ENCODE results near the gene PKNOX1.
"Not testable (repeated sequence)": the region's sequence is repeated elsewhere in the genome, so short reads cannot be mapped to it uniquely, and the experiment has no call there.

Gene PKNOX1

GRCh38 chr21:42956824-42957630 is 17.3 kb upstream of the PKNOX1 start:
- no peak for DNase-seq (ENCODE audit: low spot score)

GRCh38 chr21:42958122-42958521 is 16.2 kb upstream of the PKNOX1 start:
- DNase-seq (ENCODE audit: low spot score), result not testable (repeated sequence)

DNA sequence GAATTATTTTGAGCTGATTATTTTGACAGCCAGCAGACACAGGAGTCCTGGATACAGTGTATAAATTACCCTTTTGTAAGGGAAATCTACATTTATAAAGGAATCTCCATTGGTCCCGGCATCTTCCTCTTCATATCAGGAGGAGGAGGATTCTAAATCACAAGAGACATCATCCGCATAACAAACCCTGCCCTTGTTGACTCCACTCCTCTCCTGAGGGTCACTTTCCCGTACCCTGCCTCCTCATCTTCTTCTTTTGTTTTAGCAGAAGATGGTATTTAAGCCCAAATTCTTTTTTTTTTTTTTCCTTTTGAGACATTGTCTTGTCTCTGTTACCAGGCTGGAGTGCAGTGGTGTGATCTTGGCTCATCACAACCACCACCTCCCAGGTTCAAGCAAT is 14.6 kb upstream of the PKNOX1 start:
- no peak for DNase-seq (ENCODE audit: low spot score)

DNA sequence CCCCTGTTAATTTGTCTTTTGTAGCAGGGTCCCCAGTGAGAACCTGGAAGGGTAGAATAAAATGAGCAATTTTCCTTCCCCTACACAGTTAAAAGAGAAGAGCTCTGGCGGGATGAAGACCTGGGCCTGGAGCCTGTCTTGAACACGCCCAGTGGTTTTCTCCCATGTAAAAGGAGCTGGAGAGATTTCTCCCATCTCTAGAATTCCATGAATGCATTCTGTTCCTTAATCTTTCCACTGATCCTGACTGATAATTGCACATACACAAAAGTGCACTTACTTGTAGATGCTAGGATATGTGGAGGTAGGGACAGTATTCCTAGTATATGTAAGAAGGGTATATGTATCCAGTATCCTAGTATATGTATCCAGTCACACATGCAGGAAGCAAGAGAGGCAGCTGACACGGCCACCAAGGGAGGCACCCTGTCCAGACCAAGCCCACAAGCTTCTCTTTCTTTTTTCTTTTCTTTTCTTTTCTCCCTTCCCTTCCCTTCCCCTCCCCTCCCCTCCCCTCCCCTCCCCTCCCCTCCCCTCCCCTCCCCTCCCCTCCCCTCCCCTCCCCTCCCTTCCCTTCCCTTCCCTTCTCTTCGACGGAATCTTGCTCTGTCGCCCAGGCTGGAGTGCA is 11.9 kb upstream of the PKNOX1 start:
- DNase-seq (ENCODE audit: low spot score), result no peak

DNA sequence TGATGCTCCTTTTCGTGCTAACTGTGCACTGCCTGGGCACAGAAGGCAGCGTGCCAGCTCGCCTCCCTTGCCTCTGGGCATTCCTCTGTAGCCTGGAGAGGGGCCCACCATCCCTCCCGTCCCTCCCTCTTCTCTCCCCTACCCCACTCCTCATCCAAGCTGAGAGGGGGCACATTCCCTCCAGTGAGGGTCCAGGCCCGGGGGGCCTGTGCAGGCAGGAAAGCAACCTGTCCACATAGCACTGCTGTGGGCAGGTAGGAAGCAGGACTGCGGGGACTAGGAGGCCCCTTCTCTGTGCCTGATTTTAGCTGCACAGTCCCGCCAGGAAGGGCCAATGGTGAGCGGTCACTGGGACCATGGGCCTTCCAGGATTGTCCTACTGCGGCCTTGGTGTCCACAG is 10.3 kb upstream of the PKNOX1 start:
- no peak for DNase-seq (ENCODE audit: low spot score)

DNA sequence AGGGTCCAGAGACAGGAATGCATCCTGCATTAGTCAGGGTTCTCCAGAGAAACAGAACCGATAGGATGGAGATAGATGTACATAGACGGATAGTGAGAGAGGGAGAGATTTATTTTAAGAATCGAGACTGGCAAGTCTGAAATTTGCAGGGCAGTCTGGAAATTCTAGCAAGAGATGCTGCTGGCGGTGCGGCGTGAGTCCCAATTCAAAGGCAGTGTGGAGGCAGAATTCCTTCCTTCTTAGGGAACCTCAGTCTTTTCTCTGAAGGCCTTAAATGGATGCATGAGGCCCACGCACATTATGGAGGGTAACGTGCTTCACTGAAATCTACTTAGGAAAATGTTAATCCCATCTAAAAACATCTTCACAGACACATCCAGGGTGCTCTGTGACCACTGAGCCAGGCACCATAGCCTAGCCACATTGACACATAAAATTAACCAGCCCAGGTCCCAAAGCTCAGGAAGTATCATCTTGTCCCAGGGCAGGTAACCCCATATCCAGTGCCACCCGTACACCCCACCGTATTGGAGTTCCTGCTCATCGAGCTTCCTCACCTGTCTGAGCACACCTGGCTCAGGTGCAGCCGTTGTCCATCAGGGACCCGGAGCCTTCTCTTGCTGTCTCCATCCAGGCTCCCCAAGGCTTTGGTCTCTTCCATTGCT is 9.7 kb upstream of the PKNOX1 start:
- DNase-seq (ENCODE audit: low spot score), result no peak

DNA sequence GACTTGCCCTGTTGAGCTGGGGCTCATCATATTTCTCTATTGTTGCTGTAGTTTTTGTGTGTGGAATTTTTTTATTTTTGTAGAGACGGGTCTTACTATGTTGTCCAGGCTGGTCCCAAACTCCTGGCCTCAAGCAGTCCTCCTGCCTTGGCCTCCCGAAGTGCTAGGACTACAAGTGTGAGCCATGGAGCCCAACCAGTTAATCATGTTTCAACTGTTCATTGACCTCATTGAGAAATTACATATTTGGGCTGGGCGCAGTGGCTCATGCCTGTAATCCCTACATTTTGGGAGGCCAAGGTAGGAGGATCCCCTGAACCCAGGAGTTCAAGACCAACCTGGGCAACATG is 9.2 kb upstream of the PKNOX1 start:
- DNase-seq (ENCODE audit: low spot score), result no peak

DNA sequence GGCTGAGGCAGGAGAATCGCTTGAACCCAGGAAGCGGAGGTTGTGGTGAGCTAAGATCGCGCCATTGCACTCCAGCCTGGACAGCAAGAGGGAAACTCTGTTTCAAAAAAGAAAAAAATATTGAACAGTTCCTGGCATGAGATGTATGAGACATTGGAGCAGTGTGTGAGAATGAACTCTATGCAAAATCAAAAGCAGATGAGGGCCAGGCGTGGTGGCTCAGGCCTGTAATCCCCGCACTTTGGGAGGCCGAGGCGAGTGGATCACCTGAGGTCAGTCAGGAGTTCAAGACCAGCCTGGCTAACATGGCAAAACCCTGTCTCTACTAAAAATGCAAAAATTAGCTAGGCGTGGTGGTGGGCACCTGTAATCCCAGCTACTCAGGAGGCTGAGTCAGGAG is 6.7 kb upstream of the PKNOX1 start:
- not testable (repeated sequence) for DNase-seq (ENCODE audit: low spot score)

DNA sequence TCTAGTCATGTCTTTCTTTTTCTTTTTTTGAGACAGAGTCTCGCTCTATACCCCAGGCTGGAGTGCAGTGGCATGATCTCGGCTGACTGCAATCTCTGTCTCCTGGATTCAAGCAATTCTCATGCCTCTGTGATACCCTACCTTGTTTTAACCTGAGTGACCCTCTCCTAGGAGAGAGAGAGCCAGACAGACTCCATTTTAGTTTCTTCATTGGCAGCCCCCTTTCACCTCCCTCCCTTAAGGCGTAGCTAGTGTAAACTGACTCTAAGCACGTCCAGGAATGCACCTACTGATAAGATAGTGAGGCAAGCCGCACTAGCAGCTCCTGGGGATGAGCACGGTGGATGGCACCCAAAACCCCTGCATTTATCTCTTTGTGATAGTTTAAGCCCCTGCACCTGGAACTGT is 5.2 kb upstream of the PKNOX1 start:
- DNase-seq (ENCODE audit: low spot score), result no peak

DNA sequence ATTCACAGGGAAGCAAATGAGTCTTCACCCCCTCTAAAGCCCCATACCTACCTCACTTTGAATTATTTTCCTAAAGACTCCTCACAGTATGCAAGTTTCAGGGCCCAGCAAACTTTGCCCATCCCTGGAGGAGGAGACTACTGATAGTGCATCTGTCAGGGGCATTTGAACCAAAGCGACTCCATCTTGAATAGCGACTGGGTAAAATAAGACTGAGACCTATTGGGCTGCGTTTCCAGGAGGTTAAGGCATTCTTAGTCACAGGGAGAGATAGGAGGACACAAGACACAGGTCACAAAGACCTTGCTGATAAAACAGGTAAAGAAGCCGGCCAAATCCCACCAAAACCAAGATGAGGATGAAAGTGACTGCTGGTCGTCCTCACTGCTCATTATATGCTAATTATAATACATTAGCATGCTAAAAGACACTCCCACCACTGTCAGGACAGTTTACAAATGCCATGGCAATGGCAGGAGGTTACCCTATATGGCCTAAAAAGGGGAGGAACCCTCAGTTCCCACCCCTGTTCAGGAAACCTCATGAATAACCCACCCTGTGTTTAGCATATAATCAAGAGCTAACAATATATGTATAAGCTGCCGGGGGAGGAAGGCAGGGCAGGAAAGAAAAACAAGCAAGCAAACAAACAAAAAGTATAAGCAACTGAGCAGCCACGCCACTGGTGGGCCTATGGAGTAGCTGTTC is 3.3 kb upstream of the PKNOX1 start:
- DNase-seq (ENCODE audit: low spot score), result no peak

DNA sequence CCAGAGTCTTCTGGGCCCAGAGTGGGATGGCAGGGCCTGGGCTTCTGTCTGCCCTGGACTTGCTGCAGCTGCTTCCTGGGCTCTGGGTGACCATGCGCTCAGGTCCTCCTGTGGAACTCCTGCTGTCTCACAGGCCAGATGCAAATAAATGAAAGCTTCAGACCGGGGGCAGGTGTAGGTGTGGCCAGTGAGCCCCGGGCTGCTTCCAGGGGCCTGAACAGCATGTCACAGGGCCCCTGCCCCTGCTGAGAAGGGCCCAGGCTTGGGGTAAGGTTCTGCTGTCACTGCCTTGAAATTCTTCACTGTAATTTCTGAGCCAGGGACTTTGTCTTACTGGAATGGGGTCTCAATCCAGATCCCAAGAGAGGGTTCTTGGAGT is 2.5 kb upstream of the PKNOX1 start:
- DNase-seq (ENCODE audit: low spot score), result no peak

GRCh38 chr21:42973309-42973990 is 912 bp upstream of the PKNOX1 start:
- DNase-seq (ENCODE audit: low spot score), result no peak

DNA sequence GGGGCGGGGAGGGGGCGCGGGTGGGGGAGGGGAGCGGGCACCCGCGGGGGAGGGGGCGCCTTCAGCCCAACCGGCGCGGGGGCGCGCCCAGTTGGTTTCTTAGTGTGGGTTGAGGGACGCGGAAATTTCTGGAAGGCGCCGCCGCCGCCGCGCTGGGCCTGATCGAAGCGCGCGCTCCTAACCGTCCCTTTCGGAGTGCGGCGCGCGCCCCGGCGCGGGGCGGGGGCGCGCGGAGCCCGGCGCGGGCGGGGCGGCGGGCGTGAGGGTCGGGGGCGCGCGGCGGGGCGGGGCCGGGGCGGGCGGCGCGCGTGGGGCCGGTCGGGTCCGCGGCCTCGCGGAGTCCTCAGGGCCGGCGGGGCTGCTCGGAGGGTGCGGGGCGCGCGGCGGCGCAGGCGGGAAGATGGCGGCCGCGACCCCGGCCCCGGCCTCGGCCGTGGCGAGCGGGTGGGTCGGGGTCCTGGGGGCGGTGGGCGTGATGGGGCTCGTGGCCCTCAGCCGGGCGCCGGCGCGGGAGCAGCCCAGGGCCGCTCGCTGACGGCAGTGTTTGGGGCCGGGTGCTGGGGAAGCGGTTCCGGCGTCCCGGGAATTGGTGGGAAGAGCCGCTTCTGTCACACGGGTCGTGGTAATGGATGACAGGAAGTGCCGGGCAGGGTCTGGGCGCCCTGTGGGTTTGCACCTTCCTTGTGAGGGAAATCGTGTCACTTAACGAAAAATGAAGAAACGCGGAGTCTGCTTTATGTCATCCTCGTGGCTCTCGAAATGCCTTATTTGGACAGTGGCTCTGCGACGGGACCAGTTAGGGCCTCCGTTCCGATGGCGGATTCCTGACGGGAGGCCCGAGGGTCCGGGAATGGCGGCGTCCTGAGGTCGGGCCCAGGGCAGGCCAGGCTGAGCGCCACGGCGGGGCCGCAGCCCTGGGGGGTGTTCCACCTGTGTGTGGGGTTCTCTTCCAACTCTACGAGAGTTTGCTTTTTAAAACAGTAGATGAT is 764 bp downstream of the PKNOX1 start:
- peak; percentile 94 for DNase-seq (ENCODE audit: low spot score)

GRCh38 chr21:42975886-42976608 is 1.7 kb downstream of the PKNOX1 start:
- no peak for DNase-seq (ENCODE audit: low spot score)

GRCh38 chr21:42980312-42981213 is 6.2 kb downstream of the PKNOX1 start:
- no peak for DNase-seq (ENCODE audit: low spot score)

DNA sequence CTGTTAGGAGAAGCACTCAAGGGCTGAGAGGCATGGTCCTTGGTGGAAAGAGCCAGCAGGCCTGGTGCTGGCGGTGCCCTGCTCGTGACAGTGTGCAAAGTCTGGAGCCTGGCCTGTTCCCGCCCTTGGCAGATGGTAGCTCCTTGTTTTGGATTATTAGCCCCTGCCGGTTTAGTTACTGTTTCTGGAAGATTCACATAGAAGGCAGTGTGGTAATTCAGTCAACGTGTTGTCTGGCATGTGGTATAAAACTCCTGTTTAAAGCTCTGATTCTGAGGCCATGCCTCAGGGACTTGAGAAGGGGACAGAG is 6.8 kb downstream of the PKNOX1 start:
- no peak for DNase-seq (ENCODE audit: low spot score)

- DNase-seq (ENCODE audit: low spot score), result no peak
Measured at GRCh38 chr21:42981862-42982261, 7.5 kb downstream of the PKNOX1 start.

- DNase-seq (ENCODE audit: low spot score), result no peak
Measured at GRCh38 chr21:42983103-42983502, 8.7 kb downstream of the PKNOX1 start.

DNA sequence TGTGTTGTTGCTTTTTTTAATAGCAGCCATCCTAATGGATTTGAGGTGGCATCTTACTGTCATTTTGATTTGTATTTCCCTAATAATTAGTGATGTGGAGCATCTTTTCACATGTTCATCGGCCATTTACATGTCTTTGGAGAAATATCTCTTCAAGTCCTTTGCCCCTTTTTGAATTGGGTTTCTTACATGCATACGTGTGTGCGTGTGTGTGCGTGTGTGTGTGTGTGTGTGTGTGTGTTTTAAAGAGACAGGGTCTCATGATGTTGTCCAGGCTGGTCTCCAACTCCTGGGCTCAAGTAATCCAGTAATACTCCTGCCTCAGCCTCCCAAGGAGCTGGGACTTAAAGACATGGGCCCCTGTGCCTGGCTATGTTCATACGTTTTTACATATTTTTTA is 9.5 kb downstream of the PKNOX1 start:
- DNase-seq (ENCODE audit: low spot score), result no peak

Measured in GM03348 (cell line).